ENCODE results near the gene SENP8. TPM values are rescaled to one million over a fixed set of nuclear protein-coding genes. Genes with fewer than 3 reads are reported as not detected.

The SENP8 gene
- total and polyA plus RNA-seq, 2 of the 13 experiments (the other 11 are each of a cell fraction or from before 2014, with no cell fraction given): 2.7 to 3.0 TPM

DNA sequence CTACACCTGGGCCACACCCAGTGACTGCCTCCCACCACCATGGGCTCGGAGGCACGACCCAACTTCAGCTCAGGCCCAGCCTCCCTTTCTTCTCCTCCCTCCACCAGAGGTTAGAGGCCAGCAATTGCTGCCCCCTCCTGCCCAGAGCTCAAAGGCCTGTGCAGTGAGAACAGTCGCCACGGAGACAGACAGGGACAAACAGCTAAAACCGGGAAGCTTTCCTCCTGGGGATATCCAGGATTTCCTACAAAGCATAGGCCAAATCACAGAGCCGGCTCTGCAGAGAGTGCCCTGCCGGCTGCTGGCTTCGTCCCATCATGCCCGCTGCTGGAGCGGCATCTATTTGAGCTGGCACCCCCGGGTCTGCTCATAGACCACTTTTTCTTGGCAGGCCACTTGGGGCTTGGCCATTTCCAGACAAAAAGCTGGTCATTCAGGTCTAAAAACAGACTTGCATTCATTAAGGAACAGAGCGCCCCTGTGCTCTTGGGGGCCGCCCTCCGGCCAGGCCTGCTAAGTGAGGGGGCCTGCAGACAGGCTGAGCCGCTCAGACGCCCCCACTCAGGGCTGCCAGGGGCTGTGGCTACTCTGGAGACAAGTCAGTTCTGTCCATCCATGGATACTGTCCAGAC, 61.9 kb downstream of the SENP8 start (continued):
- TF ChIP-seq, protein P1, sequence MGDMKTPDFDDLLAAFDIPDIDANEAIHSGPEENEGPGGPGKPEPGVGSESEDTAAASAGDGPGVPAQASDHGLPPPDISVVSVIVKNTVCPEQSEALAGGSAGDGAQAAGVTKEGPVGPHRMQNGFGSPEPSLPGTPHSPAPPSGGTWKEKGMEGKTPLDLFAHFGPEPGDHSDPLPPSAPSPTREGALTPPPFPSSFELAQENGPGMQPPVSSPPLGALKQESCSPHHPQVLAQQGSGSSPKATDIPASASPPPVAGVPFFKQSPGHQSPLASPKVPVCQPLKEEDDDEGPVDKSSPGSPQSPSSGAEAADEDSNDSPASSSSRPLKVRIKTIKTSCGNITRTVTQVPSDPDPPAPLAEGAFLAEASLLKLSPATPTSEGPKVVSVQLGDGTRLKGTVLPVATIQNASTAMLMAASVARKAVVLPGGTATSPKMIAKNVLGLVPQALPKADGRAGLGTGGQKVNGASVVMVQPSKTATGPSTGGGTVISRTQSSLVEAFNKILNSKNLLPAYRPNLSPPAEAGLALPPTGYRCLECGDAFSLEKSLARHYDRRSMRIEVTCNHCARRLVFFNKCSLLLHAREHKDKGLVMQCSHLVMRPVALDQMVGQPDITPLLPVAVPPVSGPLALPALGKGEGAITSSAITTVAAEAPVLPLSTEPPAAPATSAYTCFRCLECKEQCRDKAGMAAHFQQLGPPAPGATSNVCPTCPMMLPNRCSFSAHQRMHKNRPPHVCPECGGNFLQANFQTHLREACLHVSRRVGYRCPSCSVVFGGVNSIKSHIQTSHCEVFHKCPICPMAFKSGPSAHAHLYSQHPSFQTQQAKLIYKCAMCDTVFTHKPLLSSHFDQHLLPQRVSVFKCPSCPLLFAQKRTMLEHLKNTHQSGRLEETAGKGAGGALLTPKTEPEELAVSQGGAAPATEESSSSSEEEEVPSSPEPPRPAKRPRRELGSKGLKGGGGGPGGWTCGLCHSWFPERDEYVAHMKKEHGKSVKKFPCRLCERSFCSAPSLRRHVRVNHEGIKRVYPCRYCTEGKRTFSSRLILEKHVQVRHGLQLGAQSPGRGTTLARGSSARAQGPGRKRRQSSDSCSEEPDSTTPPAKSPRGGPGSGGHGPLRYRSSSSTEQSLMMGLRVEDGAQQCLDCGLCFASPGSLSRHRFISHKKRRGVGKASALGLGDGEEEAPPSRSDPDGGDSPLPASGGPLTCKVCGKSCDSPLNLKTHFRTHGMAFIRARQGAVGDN (CRISPR knock-in tag; IDR thresholded peaks at IDR 0.05): peak; percentile 46
- TF ChIP-seq SMAD1 (CRISPR knock-in tag; IDR thresholded peaks at IDR 0.05; ENCODE audit: borderline replicate concordance, low read depth) (0 out of 2 replicates have a peak, but pooled peaks have one; percentile 24), NR2F6 (IDR thresholded peaks at IDR 0.05) (0 out of 2 replicates have a peak, but pooled peaks have one; percentile 13), NR2F6 (CRISPR knock-in tag; IDR thresholded peaks at IDR 0.05) (peak; percentile 41; the same call in 1 of the 2 replicates)
- TF ChIP-seq, protein P2, sequence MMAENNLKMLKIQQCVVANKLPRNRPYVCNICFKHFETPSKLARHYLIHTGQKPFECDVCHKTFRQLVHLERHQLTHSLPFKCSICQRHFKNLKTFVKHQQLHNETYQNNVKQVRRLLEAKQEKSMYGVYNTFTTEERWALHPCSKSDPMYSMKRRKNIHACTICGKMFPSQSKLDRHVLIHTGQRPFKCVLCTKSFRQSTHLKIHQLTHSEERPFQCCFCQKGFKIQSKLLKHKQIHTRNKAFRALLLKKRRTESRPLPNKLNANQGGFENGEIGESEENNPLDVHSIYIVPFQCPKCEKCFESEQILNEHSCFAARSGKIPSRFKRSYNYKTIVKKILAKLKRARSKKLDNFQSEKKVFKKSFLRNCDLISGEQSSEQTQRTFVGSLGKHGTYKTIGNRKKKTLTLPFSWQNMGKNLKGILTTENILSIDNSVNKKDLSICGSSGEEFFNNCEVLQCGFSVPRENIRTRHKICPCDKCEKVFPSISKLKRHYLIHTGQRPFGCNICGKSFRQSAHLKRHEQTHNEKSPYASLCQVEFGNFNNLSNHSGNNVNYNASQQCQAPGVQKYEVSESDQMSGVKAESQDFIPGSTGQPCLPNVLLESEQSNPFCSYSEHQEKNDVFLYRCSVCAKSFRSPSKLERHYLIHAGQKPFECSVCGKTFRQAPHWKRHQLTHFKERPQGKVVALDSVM (CRISPR knock-in tag; IDR thresholded peaks at IDR 0.05): peak; percentile 92

All from HepG2 (cell line).